B cell (primary cell): ENCODE data around the gene UTS2R. TPM values are rescaled to one million over a fixed set of nuclear protein-coding genes. Genes with fewer than 3 reads are reported as not detected.
A peak's percentile ranks its signal among the peaks of the same experiment; 100 is the strongest.

Source experiments
- ATAC-seq: fragments of 200-7000 bp; cut with Tn5 transposase; one replicate; pipeline ENCODE4 v1.10.0; 2021; ENCODE audit warnings: low read depth, mild to moderate bottlenecking, moderate number of reproducible peaks, moderate library complexity
- CTCF ChIA-PET: fragments of 350-600 bp; sonication (Branson Sonifier 250); formaldehyde crosslinking; loops from one replicate; lab custom pipeline; 2021; ENCODE audit warnings: antibody characterized with exemption, inconsistent platforms; lab: Charles Lee
- POLR2A ChIA-PET: fragments of 350-600 bp; sonication (Branson Sonifier 250); formaldehyde crosslinking; loops from one replicate; lab custom pipeline; 2021; ENCODE audit warnings: antibody characterized with exemption; lab: Charles Lee
- DNase-seq: peaks from one replicate; pipeline ENCODE4 v3.0.0; 2013
- H2AFZ ChIP-seq: 2 replicates; pipeline ENCODE4 v1.6.1; 2012; ENCODE audit warnings: mild to moderate bottlenecking, low read depth, low read length; ENCODE audit not compliant: insufficient read depth, poor library complexity, severe bottlenecking
- H3K27ac ChIP-seq, 2 donors: 1 replicate in 1 of 2; 2 replicates in 1 of 2; pipeline ENCODE4 v1.5.1; 2012 to 2013; ENCODE audit warnings: low read length in 2 of 2, mild to moderate bottlenecking in 2 of 2, moderate library complexity in 1 of 2
- H3K27me3 ChIP-seq, 4 experiments: fragments of 200-600 bp in 1 of 4; sonication (generic) in 1 of 4; replicated peaks in 1 of 4; 1 replicate in 2 of 4; 2 replicates in 2 of 4; pipeline versions ENCODE4 v1.6.1 to v1.7.0; 2013 to 2016; ENCODE audit warnings: low read length in 3 of 4, mild to moderate bottlenecking in 2 of 4, mixed read lengths in 1 of 4, moderate library complexity in 1 of 4; ENCODE audit not compliant: insufficient read depth in 4 of 4, control insufficient read depth in 3 of 4; ENCODE audit errors: control extremely low read depth in 1 of 4
- H3K36me3 ChIP-seq, 2 experiments: replicated peaks in 1 of 2; 1 replicate in 1 of 2; 2 replicates in 1 of 2; pipeline versions ENCODE4 v1.6.1 to v1.7.1; 2013; ENCODE audit warnings: low read length in 1 of 2; ENCODE audit not compliant: insufficient read depth in 2 of 2, control insufficient read depth in 1 of 2; ENCODE audit errors: control extremely low read depth in 1 of 2, extremely low read depth in 1 of 2
- H3K4me1 ChIP-seq, 2 donors: fragments of 200-600 bp in 1 of 2; sonication (generic) in 1 of 2; 1 replicate in 1 of 2; 2 replicates in 1 of 2; pipeline versions ENCODE4 v1.5.1 to v1.6.1; 2013 to 2017; ENCODE audit warnings: low read length in 2 of 2; ENCODE audit not compliant: control insufficient read depth in 2 of 2, insufficient read depth in 2 of 2
- H3K4me2 ChIP-seq: replicated peaks from 2 replicates; pipeline ENCODE3; 2012; ENCODE audit warnings: mild to moderate bottlenecking, low read depth, low read length; ENCODE audit not compliant: poor library complexity, severe bottlenecking
- H3K4me3 ChIP-seq, 5 experiments: fragments of 200-600 bp in 1 of 5; sonication (generic) in 1 of 5; 1 replicate in 3 of 5; 2 replicates in 2 of 5; pipeline versions ENCODE4 v1.5.1 to v1.7.0; 2011 to 2016; ENCODE audit warnings: low read length in 4 of 5, mild to moderate bottlenecking in 4 of 5, low read depth in 2 of 5, control low read depth in 1 of 5, moderate library complexity in 1 of 5; ENCODE audit not compliant: insufficient read depth in 1 of 5; ENCODE audit errors: control extremely low read depth in 1 of 5, extremely low read depth in 1 of 5
- H3K79me2 ChIP-seq: fragments of 200-600 bp; sonication (generic); one replicate; pipeline ENCODE4 v1.6.0; 2016; ENCODE audit warnings: low read length; ENCODE audit not compliant: control insufficient read depth, insufficient read depth
- H3K9ac ChIP-seq: fragments of 200-600 bp; sonication (generic); 2 replicates; pipeline ENCODE4 v1.6.1; 2017; ENCODE audit warnings: mild to moderate bottlenecking, low read length, moderate library complexity
- H3K9me3 ChIP-seq, 3 donors: one replicate each; pipeline versions ENCODE4 v1.6.1 to v1.7.1; 2013; ENCODE audit warnings: low read length in 2 of 3; ENCODE audit not compliant: control insufficient read depth in 2 of 3, insufficient read depth in 1 of 3; ENCODE audit errors: control extremely low read depth in 1 of 3
- H4K20me1 ChIP-seq: 2 replicates; pipeline ENCODE4 v1.6.0; 2012; ENCODE audit warnings: mild to moderate bottlenecking, low read length; ENCODE audit not compliant: insufficient read depth, control insufficient read depth, poor library complexity, severe bottlenecking
- H3K27ac Mint-ChIP-seq: one replicate; pipeline ENCODE4 v1.8.0; 2021; ENCODE audit warnings: mixed read lengths
- H3K27me3 Mint-ChIP-seq: one replicate; pipeline ENCODE4 v1.8.0; 2021; ENCODE audit warnings: mixed read lengths
- H3K4me1 Mint-ChIP-seq: one replicate; pipeline ENCODE4 v1.8.0; 2021; ENCODE audit warnings: mixed read lengths
- H3K4me3 Mint-ChIP-seq: one replicate; pipeline ENCODE4 v1.8.0; 2021; ENCODE audit warnings: mixed read lengths
- H3K9me3 Mint-ChIP-seq: one replicate; pipeline ENCODE4 v1.8.0; 2022; ENCODE audit warnings: mixed read lengths; ENCODE audit not compliant: insufficient read depth
- EZH2 ChIP-seq: IDR thresholded peaks from 2 replicates; pipeline ENCODE4 v1.6.1; 2012; ENCODE audit warnings: borderline replicate concordance, low read depth, mild to moderate bottlenecking, moderate library complexity, low read length; ENCODE audit not compliant: insufficient read depth, poor library complexity, severe bottlenecking
- WGBS: methylation state at CpG from one replicate; pipeline ENCODE4 v1.1.5; 2013; ENCODE audit warnings: missing lambda C conversion rate; ENCODE audit not compliant: insufficient coverage; 5-methylcytosine and 5-hydroxymethylcytosine counted together
- intact Hi-C: fragments of 100-400 bp; cut with micrococcal nuclease; formaldehyde crosslinking; loops from one replicate; pipeline ENCODE4 v1.10.0; 2022
- polyA minus RNA-seq: library from RNA; depleted of rRNA, polyadenylated mRNA; stranded (reverse); fragments of >200 nt; gene quantifications from 2 replicates; pipeline ENCODE4 v1.2.3, GENCODE V29; 2012
- polyA plus RNA-seq: library from polyadenylated mRNA; depleted of rRNA; stranded (reverse); fragments of >200 nt; gene quantifications from 2 replicates; pipeline ENCODE4 v1.2.3, GENCODE V29; 2012
- total RNA-seq, 2 donors: library from RNA; stranded (reverse); fragments of 120-200 nt in 1 of 2; gene quantifications; 1 replicate in 1 of 2; 2 replicates in 1 of 2; pipeline versions ENCODE4 v1.2.3 to v1.2.4, GENCODE V29; 2013 to 2022
- TF ChIP-seq, protein P1 (sequence below): fragments of 200-600 bp; IDR thresholded peaks from one replicate; pipeline ENCODE4 v1.8.0; 2022; ENCODE audit warnings: antibody characterized with exemption, mild to moderate bottlenecking

UTS2R gene
- total RNA-seq (not detected in 2 replicates), polyA plus RNA-seq (0.86 and 0.88 TPM in 2 replicates), polyA minus RNA-seq (1.5 and 1.9 TPM in 2 replicates)
- total RNA-seq (2013), result 0.07 TPM

- CTCF ChIA-PET, result interaction anchor here (2.4 kb wide), 1 partner anchor 14 kb away, joined by 6 read pairs; no protein-coding TSS in a partner anchor
- DNase-seq, result no peak
Observed at GRCh38 chr17:82371333-82372248, at the start of gene UTS2R. TSS of gene UTS2R (plus strand) at chr17:82371765. CDS start at chr17:82374325, 2,560 bp downstream.

More at GRCh38 chr17:82371333-82372248, at the start of gene UTS2R:
- Mint-ChIP-seq H3K4me3 (peak within 1 kb of the TSS; percentile 82), H3K9me3 (no peaks in the 10 kb centered on the region), H3K27me3 (peaks cover 37% of the 10 kb centered on the region), H3K27ac (no peak within 1 kb of the TSS), H3K4me1 (peaks cover 24% of the 10 kb centered on the region)
- H3K9ac ChIP-seq, result peak within 1 kb of the TSS; percentile 70
- intact Hi-C loops, result no loop called here
- no peak for TF ChIP-seq EZH2
- TF ChIP-seq, protein P1, sequence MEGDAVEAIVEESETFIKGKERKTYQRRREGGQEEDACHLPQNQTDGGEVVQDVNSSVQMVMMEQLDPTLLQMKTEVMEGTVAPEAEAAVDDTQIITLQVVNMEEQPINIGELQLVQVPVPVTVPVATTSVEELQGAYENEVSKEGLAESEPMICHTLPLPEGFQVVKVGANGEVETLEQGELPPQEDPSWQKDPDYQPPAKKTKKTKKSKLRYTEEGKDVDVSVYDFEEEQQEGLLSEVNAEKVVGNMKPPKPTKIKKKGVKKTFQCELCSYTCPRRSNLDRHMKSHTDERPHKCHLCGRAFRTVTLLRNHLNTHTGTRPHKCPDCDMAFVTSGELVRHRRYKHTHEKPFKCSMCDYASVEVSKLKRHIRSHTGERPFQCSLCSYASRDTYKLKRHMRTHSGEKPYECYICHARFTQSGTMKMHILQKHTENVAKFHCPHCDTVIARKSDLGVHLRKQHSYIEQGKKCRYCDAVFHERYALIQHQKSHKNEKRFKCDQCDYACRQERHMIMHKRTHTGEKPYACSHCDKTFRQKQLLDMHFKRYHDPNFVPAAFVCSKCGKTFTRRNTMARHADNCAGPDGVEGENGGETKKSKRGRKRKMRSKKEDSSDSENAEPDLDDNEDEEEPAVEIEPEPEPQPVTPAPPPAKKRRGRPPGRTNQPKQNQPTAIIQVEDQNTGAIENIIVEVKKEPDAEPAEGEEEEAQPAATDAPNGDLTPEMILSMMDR, result no peak
- H3K4me2 ChIP-seq, result peak within 1 kb of the TSS; percentile 89
- H2AFZ ChIP-seq, result peak within 1 kb of the TSS; percentile 68
- H3K9me3 ChIP-seq, result peaks cover 0 to 11% (median 0%) of the 10 kb centered on the region in 3 donors
- no peak for ATAC-seq
- peaks cover 0 to 38% (median 14%) of the 10 kb centered on the region in 4 experiments for H3K27me3 ChIP-seq
- POLR2A ChIA-PET, result no interaction called here
- peaks cover 23 to 27% of the 10 kb centered on the region in 2 donors for H3K4me1 ChIP-seq
- H4K20me1 ChIP-seq, result no peaks in the 10 kb centered on the region
- no peak within 1 kb of the TSS for H3K27ac ChIP-seq
- H3K79me2 ChIP-seq, result no peaks in the 10 kb centered on the region
- peak within 1 kb of the TSS in 4 of 5 experiments; percentile 38 to 72 (median 41) for H3K4me3 ChIP-seq
- no peaks in the 10 kb centered on the region for H3K36me3 ChIP-seq
- 8% methylated on average over 108 of the region's 109 CpGs for WGBS
